HG03457 (cell line): ENCODE data around the gene RSU1.

Source experiments
- ATAC-seq: cut with Tn5 transposase; IDR thresholded peaks from one replicate; pipeline ENCODE4 v1.9.1; 2021; ENCODE audit warnings: moderate number of reproducible peaks; ENCODE audit not compliant: unreplicated experiment

The RSU1 gene

DNA sequence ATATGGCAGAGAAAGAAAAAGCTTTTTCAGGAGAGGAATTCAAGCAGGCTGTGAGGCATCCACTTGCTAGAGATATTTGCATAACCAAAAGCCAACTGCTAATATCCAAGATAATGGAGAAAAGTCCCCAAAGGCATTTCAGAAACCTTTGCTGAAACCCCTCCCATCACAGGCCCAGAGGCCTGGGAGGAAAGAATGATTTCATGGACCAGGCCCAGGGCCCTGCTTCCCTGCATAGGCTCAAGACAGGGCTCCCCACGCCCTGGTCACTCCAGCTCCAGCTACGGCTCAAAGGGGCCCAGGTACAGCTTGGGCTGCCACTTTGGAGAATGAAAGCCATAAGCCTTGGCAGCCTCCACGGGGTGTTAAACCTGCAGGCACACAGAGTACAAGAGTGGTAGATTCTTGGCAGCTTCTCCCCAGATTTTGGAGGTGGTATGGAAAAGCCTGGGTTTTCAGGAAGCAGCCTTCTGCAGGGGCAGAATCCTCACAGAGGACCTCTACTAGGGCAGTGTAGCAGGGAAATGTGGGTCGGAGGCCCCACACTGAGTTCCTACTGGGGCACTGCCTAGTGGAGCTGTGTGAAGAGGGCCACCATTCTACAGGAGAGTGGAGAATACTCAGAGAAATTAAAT lies 5.6 kb upstream of the RSU1 start:
- ATAC-seq = no peak

DNA sequence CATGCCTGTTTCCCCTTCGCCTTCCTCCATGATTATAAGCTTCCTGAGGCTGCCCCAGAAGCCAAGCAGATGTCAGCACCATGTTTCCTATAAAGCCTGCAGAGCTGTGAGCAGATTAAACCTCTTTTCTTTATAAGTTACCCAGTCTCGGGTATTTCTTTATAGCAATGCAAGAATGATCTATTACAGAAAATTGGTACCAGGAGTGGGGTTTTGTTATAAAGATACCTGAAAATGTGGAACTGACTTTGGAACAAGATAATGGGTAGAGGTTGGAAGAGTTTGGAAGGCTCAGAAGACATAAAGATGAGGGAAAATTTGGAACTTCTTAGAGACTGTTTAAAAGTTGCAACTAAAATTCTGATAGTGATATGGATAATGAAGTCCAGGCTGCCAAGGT lies 4.8 kb upstream of the RSU1 start:
- ATAC-seq = no peak

DNA sequence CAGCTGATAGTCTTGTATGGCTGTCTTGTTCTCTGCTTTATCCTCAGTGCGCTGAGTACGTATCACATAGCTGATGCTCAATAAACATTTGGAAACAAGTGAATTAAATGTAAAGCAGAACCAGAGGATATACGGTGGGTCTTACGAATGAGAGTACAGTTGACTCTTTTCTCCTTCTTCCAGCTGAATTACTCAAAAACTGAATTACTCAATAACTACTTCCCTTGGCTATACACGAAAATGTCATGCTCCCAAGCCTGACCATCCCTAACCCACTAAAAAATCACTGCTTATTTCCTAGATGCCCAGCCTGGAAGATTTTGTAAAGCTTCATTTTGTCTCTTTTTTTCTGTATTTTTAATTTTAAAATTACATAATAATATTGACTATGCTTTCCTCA lies 3.2 kb upstream of the RSU1 start:
- ATAC-seq = no peak

DNA sequence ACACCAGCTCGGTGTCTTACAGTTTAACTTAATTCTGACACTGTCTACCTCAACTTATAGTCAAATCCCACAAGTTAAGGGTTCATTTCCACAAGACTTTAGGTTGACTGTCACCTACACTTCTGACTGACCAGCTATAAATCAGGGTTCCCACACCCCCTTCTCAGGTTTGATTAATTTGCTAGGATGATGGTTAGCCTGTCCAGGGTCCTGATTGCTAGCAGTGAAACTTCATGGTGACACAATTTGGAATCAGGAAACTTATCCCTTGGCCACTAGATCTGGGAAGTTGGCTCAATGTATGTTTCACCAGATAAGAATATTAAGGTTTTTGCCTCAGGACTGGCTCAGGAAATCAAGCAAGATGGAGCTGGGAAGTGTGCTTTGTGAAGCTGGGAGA lies 2.8 kb upstream of the RSU1 start:
- no peak for ATAC-seq

DNA sequence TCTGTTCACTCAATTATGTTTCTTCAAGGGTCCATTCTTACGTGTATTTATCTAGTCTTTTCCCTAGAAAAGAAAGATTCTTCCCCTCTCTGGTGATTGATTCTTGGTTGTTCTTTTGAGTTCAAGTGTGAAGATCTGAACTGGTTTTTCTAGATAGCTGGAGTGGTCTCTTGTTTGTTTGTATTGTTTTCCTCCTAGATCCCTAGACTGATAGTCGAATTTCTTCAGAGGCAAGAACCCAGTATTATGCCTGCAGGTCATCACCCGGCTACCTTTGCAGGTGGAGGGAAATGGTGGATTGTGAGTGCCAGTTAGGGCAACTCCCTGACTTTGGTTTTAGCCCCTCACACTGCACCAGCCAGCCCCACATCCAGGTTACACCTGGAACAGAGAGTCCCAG lies 2.2 kb upstream of the RSU1 start:
- ATAC-seq = no peak

DNA sequence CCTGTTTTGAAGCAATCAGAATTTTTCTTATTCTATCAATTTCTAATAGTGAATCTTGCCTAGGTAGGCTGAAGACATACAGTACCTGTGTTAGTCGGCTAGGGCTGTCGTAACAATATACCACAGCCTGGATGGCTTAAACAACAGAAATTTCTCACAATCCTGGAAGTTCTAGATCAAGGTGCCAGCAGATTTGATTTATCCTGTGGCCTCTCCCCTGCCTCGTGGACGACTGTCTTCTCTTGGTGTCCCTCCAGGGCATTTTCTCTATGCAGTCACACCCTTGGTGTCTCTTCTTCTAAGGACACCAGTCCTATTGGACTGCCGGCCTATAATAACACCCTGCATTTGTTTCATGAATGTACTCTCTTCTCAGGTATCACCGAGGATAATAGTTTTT lies 1.8 kb upstream of the RSU1 start:
- no peak for ATAC-seq

DNA sequence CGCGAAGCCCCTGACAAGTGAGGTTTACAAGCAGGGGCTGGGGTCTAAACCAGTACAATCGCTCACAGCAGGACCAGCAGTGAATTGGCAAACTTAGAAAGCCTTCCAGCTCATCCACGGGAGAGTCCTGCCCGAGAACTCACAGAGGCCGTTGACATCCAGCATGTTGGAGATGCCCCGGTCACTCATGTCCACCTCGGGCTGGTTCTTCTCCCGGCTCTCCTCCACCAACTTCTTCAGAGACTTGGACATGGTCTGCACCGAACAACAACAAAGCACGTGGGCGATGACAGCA lies 447 bp downstream of the RSU1 start:
- no peak for ATAC-seq

DNA sequence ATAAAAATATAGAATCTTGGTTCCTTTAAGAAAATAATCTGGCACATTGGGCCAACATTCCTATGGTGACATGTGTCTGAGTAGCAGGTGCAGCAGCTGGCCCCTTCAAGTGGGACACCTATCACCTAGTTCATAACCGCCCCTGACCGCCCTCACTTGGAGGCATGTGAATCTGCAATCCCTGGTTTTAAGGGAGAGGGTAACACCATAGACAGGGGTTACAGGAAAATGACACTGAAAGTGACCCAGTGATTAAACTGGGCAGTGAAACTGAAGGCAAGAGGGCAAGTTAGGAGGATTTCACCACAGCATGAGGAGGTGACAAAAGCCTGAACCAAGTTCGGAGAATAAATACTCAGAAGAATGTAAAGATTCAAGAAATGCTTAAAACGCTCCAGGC lies 1.1 kb downstream of the RSU1 start:
- ATAC-seq = no peak

DNA sequence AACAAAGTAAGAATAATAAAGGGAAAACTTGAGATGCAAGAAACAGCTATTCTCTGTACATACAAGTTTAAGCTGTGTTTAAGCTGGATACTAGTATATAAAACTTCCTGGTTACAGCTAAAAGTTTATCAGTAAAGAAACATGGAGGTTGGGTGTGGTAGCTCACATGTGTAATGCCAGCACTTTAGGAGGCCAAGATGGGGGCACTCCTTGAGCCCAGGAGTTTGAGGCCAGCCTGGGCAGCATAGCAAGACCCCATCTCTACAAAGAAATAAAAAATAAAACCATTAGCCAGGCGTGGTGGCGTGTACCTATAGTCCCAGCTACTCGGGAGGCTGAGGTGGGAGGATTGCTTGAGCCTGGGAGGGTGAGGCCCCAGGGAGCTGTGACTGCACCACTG lies 3.2 kb downstream of the RSU1 start:
- ATAC-seq = no peak

DNA sequence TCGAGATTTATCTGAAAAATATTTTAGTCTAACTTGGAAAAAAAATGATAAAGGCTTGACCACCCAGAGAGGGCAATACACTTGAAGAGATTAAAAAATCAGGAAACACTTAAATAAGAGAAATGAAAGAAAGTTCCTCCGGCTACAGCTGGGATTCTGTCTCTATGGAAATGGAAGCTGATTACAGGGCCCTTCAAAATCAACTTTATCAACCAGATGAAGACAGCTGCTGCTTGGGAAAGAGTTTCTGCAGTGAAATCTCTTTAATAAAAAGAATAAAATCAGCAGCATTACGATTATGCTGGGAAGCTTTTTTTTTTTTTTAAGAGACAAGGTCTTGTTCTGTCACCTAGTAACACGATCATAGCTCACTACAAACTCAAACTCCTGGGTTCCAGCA lies 4.5 kb downstream of the RSU1 start:
- ATAC-seq = no peak

DNA sequence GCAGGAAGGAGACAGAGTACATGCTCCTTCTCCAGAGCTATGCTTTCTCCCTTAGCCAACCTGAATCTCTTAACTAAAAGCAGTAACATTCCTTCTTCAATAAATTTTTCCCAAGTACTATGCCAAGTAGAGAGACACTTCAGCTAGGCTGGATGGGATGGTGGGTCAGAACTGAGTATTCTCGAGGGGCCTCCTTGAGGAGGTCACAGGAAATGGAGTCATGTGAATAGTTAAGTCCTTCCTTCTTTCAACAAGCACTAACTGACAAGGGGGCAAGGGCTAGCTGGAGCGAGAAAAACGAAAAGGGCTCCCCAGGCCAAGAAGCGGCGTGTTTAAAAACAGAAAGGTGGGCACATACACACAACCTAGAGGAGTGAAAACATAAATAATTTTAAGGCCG lies 5.5 kb downstream of the RSU1 start:
- ATAC-seq = no peak

DNA sequence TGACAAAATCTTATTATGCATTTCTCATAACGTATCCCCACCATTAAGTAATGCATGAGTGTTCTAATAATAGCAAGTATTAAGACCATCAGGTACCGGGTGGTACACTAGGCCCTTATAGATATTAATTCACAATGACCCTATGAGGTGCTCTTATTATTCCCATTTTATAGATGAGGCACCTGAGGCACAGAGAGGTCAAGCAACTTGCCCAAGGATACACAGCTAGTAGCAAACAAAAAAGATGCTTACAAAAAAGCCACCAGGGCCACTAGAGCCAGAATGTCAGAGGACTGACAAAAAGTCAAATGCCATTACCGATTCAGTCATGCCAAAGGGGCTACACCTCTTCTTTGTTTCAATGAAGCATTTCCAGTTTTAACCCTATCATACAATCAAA lies 5.9 kb downstream of the RSU1 start:
- ATAC-seq = no peak

DNA sequence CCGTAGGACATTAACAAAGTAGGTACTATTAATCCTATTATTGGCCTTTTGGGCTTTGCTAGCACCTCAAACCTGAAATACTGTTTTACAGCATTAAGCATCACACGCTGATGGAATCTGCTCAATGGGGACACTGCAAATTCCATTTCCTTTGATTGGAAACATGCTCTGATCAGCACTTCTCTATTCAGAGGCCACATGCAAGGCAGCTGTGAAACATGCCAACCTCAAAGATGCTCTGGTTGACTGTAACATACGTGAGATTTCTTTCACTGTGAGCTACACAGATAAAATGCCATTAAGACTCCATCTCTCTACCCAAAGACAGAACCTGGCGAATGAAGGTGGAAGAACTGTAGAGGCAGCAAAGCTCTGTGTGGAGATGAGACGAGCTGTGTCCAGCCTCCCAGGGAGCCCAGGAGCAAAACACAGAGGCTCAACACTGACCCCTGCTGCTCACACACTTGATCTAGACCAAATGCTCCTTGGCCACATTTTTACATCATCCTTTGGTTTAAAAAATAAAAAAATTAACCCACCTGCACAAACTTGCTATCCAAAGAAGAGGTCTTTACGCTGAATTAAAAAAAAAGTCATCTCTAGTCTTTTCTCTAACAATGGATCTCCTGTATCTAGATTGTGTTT lies 8.0 kb downstream of the RSU1 start:
- peak; percentile 71 for ATAC-seq

DNA sequence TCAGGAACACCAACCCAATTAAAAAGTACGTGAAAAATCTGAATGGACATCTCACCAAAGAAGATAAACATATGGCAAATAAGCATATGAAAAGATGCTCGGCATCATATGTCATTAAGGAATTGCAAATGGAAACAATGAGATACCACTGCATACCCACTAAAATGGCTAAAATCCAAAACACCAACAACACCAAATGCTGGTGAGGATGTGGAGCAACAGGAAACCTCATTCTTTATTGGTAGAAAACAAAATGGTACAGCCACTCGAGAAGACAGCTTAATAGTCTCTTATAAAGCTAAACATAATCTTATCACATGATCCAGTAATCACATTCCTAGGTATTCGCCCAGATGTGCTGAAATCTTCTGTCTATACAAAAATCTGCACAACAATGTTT lies 13.1 kb downstream of the RSU1 start:
- ATAC-seq = no peak

DNA sequence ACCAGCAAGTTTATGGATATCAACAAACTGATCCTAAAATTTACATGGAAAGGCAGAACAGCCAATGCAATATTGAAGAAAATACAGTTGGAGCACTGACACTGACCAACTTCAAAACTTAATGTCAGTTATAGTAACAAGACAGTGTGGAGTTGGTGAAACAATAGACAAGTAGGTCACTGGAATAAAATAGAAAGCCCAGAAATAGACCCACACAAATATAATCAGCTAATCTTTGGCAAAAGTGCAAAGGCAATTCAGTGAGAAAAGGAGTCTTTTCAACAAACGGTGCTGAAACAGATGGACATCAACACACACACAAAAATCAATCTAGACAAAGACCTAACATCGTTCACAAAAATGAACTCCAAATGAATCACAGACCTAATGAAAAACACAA lies 13.8 kb downstream of the RSU1 start:
- no peak for ATAC-seq

DNA sequence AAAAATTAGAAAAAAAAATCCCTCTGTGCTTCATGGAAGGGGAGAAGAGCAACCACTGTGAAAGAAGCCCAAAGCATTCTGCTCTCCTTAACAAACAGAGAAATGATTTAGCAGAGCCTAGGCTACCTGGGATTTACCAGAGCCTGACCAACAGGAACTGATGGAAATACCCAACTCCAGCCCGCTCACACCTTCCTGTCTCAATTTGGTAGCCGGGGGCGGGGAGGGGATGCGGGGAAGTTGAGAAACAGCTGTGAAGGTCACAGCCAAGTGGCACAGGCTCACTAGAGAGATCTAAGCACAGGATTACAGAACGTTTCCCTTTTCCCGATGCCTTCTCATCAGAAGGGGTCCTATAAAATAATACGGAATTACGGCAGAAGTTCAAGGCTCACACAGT lies 17.6 kb downstream of the RSU1 start:
- peak; percentile 71 for ATAC-seq

DNA sequence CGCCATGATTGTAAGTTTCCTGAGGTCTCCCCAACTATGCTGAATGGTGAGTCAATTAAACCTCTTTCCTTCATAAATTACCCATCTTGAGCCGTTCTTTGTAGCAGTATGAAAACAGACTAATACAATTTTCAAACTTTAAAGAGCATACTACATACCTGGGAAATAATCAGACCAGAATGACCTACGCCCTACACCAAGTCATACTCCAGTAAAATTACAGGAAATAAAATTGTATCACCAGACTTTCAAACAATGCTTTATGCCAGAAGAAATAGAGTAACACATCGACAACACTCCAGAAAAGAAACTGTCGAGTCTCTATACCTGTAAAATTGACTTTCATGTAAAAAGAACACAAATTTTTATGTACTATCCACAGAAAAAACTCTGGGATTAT lies 18.7 kb downstream of the RSU1 start:
- no peak for ATAC-seq

DNA sequence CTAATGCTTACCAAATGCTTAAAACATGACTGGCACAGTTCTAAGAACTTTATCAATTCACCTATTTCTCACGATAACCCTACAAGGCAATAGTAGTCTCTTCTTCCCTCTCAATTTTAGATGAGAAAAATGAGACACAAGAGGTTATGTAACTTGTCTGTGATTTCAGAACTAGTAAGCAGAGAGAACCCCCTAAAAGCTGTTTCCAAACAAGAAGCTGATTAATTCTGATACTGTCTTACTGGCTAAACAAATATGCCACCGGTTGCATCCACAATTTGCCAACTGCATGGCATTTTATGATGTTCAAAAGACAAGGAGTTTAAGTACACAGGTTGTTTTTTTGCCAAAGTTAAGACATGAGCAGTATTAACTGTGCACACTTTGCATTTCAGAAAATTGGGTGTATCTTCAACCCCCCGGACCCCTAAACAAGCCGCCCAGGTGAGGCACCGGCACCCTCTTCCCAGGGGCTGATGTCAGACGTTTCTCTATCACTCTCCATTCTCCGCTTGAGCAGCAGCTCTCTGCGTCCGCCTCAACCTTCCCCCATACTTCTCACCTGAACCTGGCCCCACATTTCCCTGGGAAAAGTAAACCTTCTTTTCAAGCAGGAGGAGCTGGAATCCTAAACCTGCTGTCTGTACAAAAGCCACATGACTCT lies 21.7 kb downstream of the RSU1 start:
- no peak for ATAC-seq

DNA sequence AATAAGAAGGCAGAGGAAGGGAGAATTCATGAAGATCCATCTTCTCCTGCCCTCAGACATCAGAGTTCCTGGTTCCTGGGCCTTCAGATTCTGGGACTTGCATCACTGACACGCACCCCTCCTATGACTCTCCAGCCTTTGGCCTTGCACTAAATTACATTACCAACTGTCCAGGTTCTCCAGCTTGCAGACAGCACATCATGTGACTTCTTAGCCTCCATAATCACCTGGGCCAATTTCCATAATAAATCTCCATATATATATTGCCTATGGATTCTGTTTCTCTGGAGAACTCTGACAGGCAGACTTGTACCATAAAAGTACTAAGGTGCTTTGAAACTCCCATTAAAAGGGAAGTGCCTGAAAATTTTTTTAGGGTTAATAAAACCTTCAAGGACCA lies 23.2 kb downstream of the RSU1 start:
- no peak for ATAC-seq

DNA sequence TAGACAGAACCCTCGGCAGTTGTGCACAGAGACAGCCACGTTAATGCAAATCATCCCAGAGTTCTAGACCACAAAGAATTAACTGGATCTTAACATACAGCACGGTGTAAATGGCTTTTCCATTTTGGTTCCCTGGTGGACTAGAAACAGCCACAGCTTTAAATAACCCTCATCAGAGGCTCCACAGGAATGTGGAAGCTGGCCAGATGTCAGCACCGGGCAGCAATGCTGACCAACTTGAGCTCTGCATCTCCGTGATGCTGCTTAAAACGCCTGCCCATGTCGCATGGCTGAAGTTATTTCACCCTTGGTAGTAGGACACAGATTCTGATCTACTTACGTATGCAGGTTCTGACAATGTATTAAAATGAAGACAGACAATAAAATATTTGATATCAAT lies 24.5 kb downstream of the RSU1 start:
- no peak for ATAC-seq

DNA sequence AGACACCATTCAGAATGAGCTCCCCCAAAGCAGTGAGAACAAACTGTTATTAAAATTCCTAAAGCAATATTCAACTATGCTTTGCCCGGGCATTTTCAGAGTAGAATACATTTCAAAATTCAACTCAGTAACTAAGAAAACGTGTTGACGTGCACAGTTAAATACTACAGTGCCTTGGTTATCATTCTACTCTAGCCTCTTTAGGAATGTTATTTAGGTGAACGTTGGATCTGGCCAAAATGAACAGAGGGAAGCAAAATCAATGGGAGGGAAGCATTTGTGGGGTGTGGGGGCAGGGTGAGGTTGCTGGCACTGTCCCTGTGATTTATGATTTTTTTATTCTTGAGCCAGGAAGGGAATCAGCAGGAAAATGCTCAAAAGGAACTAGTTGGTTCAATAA lies 27.5 kb downstream of the RSU1 start:
- no peak for ATAC-seq

DNA sequence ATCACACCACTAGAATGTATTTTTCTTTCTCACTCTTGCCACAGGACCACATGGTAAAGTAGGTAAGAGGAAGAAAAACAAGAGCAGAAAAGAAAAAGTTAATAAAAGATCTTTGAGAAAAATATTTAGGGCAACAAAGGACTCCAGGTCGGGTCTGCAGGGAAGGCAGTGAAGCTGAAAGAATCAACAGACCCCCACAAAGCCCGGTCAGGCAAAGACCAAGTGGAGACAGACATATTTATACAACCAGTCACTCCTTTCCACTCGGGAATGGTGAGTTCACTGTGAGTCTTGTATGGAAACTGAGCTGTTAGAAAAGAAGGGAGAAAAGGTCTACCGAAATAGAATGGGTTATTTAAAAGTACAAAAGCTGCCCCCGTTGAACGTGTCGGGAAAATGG lies 28.0 kb downstream of the RSU1 start:
- ATAC-seq = no peak

DNA sequence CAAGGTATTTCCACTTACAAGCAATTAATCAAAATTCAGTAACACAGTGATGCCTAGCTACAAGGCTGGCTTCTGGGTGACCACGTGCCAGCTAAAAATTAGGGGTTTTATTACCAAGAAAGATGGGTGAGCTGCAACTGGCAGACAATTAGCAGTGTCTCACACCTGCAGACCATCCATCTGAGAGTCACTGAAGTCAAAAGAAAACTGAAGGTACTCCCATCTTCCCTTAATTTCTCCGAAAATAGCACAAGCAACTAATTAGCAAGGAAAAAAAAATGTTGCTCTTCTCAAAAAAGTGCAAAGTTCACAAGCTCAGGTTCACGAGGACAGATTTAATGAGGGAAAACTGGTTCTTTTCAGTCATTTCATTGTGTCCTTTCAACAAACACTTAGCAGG lies 28.4 kb downstream of the RSU1 start:
- ATAC-seq = no peak
